K562 (cell line): ENCODE data around the gene NEDD4L. TPM values are rescaled to one million over a fixed set of nuclear protein-coding genes. Genes with fewer than 3 reads are reported as not detected.

Experiments used
- BHLHE40 ChIP-seq: IDR thresholded peaks from 2 replicates; pipeline ENCODE4 v1.6.1; 2011; ENCODE audit warnings: low read length, improper control_type of control experiment
- CBFA2T2 ChIP-seq: fragments of 450-650 bp; conservative IDR thresholded peaks from 2 replicates; pipeline ENCODE4 v1.6.1; 2017; ENCODE audit warnings: mild to moderate bottlenecking
- ELF4 ChIP-seq: fragments of 450-650 bp; formaldehyde crosslinking; IDR thresholded peaks from 2 replicates; pipeline ENCODE4 v1.4.0; 2022; ENCODE audit warnings: missing genetic modification characterization
- EP300 ChIP-seq: IDR thresholded peaks from 2 replicates; pipeline ENCODE4 v1.6.1; 2012; ENCODE audit warnings: low read length, improper control_type of control experiment
- ESRRB ChIP-seq: fragments of 250-450 bp; sonication (Bioruptor Pico); IDR thresholded peaks from 2 replicates; pipeline ENCODE4 v1.5.0; 2020; ENCODE audit warnings: mild to moderate bottlenecking, moderate library complexity, borderline replicate concordance
- FOXM1 ChIP-seq, 2 experiments: fragments of 450-650 bp in 1 of 2; sonication (generic) in 1 of 2; formaldehyde crosslinking in 1 of 2; IDR thresholded peaks; 2 replicates each; pipeline versions ENCODE4 v1.6.1 to v1.9.0; 2017 to 2022; ENCODE audit warnings: low read depth in 2 of 2, mild to moderate bottlenecking in 2 of 2, missing genetic modification reagents in 1 of 2, moderate library complexity in 1 of 2
- KAT8 ChIP-seq: fragments of 450-650 bp; IDR thresholded peaks from 2 replicates; pipeline ENCODE4 v1.6.1; 2016; ENCODE audit warnings: low read depth, mild to moderate bottlenecking
- LARP7 ChIP-seq: fragments of 450-650 bp; IDR thresholded peaks from 2 replicates; pipeline ENCODE4 v1.6.1; 2016
- MAFF ChIP-seq: IDR thresholded peaks from 2 replicates; pipeline ENCODE4 v1.6.1; 2012; ENCODE audit warnings: low read length, improper control_type of control experiment
- MAZ ChIP-seq, 2 experiments: fragments of 450-650 bp in 1 of 2; sonication (generic) in 1 of 2; formaldehyde crosslinking; IDR thresholded peaks in 1 of 2; conservative IDR thresholded peaks in 1 of 2; 2 replicates each; pipeline versions ENCODE4 v1.4.0 to v1.5.0; 2020; ENCODE audit warnings: mild to moderate bottlenecking in 1 of 2, missing genetic modification reagents in 1 of 2
- MCM3 ChIP-seq: fragments of 450-650 bp; IDR thresholded peaks from 2 replicates; pipeline ENCODE4 v1.6.1; 2016
- MED1 ChIP-seq: sonication (generic); formaldehyde crosslinking; IDR thresholded peaks from 2 replicates; pipeline ENCODE4 v1.8.1; 2023; ENCODE audit warnings: missing genetic modification reagents, borderline replicate concordance
- MNT ChIP-seq, 2 experiments: fragments of 450-650 bp; conservative IDR thresholded peaks; 2 replicates each; pipeline ENCODE4 v1.6.1; 2017; ENCODE audit warnings: mild to moderate bottlenecking in 2 of 2, moderate library complexity in 2 of 2
- NCOA6 ChIP-seq: fragments of 450-650 bp; IDR thresholded peaks from 2 replicates; pipeline ENCODE4 v1.6.1; 2017; ENCODE audit warnings: mild to moderate bottlenecking
- NELFE ChIP-seq: IDR thresholded peaks from 2 replicates; pipeline ENCODE4 v1.6.1; 2011; ENCODE audit warnings: mild to moderate bottlenecking; ENCODE audit not compliant: insufficient read depth, insufficient read length
- NR2F6 ChIP-seq: fragments of 450-650 bp; formaldehyde crosslinking; IDR thresholded peaks from 2 replicates; pipeline ENCODE4 v1.4.0; 2020; ENCODE audit warnings: mild to moderate bottlenecking
- OTX1 ChIP-seq: fragments of 450-650 bp; formaldehyde crosslinking; IDR thresholded peaks from 2 replicates; pipeline ENCODE4 v1.4.0; 2022; ENCODE audit warnings: mild to moderate bottlenecking
- POLR2AphosphoS5 ChIP-seq: IDR thresholded peaks from 2 replicates; pipeline ENCODE4 v1.6.1; 2011; ENCODE audit warnings: mild to moderate bottlenecking, low read depth, low read length, moderate library complexity; ENCODE audit not compliant: control insufficient read depth, insufficient read depth
- PRMT5 ChIP-seq: sonication (generic); formaldehyde crosslinking; IDR thresholded peaks from 2 replicates; pipeline ENCODE4 v1.5.0; 2020; ENCODE audit warnings: missing genetic modification reagents
- RBM15 ChIP-seq: fragments of 200-400 bp; formaldehyde crosslinking; IDR thresholded peaks from 2 replicates; pipeline ENCODE4 v1.6.1; 2018; ENCODE audit warnings: mild to moderate bottlenecking, low read length, moderate library complexity; ENCODE audit not compliant: insufficient read depth
- RCOR1 ChIP-seq, 2 experiments: IDR thresholded peaks; 2 replicates each; pipeline ENCODE4 v1.6.1; 2012; ENCODE audit warnings: low read depth in 2 of 2, low read length in 2 of 2, borderline replicate concordance in 1 of 2, improper control_type of control experiment in 1 of 2
- RNF219 ChIP-seq: fragments of 250-450 bp; sonication (Bioruptor Pico); IDR thresholded peaks from 2 replicates; pipeline ENCODE4 v1.5.0; 2022; ENCODE audit warnings: mild to moderate bottlenecking
- SNIP1 ChIP-seq: fragments of 450-650 bp; IDR thresholded peaks from 2 replicates; pipeline ENCODE4 v1.7.1; 2017; ENCODE audit warnings: low read depth, mild to moderate bottlenecking
- SNRNP70 ChIP-seq: fragments of 200-400 bp; formaldehyde crosslinking; optimal IDR thresholded peaks from 2 replicates; pipeline ENCODE3; 2017; ENCODE audit warnings: low read depth, low read length
- ZBED1 ChIP-seq: IDR thresholded peaks from 2 replicates; pipeline ENCODE4 v1.6.1; 2014
- ZEB2 ChIP-seq: fragments of 450-650 bp; IDR thresholded peaks from 2 replicates; pipeline ENCODE4 v1.6.1; 2016
- ZFP30 ChIP-seq: fragments of 250-450 bp; sonication (Bioruptor Pico); IDR thresholded peaks from 2 replicates; pipeline ENCODE4 v1.8.0; 2022; ENCODE audit warnings: moderate library complexity, mild to moderate bottlenecking, inconsistent platforms, borderline replicate concordance
- ZNF354B ChIP-seq: fragments of 250-450 bp; sonication (Bioruptor Pico); IDR thresholded peaks from 2 replicates; pipeline ENCODE4 v1.4.0; 2020
- ZNF384 ChIP-seq: IDR thresholded peaks from 2 replicates; pipeline ENCODE4 v1.6.1; 2012; ENCODE audit warnings: low read depth, low read length, improper control_type of control experiment
- ZNF551 ChIP-seq: fragments of 250-450 bp; sonication (Bioruptor Pico); IDR thresholded peaks from 2 replicates; pipeline ENCODE4 v1.5.0; 2021; ENCODE audit warnings: mild to moderate bottlenecking, moderate library complexity
- ZNF699 ChIP-seq: fragments of 250-450 bp; sonication (Bioruptor Pico); IDR thresholded peaks from 2 replicates; pipeline ENCODE4 v1.8.0; 2021; ENCODE audit warnings: mild to moderate bottlenecking, moderate library complexity; ENCODE audit not compliant: insufficient replicate concordance
- polyA plus RNA-seq, 8 experiments: library from polyadenylated mRNA; depleted of rRNA in 4 of 8; stranded (reverse) in 5 of 8; unstranded in 3 of 8; fragments of >200 nt; fragmentation: Nextera tagmentation in 2 of 8; fragmentation: Illumina TruSeq in 1 of 8; extraction: Ambion mirVana in 2 of 8; extraction: Trizol in 1 of 8; gene quantifications; 2 replicates each; pipeline versions ENCODE4 v1.2.1 to v1.2.3, GENCODE V29; 2011 to 2014; ENCODE audit warnings: inconsistent platforms in 1 of 8, missing spikeins in 1 of 8
- total RNA-seq, 7 experiments: library from RNA; depleted of rRNA in 6 of 7; stranded (reverse); fragments of >200 nt in 6 of 7; fragmentation: Illumina TruSeq in 2 of 7; extraction: Trizol in 2 of 7; gene quantifications; 2 replicates each; pipeline versions ENCODE4 v1.2.1 to v1.2.3, GENCODE V29; 2011 to 2021; ENCODE audit warnings: low replicate concordance in 1 of 7

Gene NEDD4L
- total and polyA plus RNA-seq, 9 of the 15 experiments (the other 6 are each of a cell fraction or from before 2014, with no cell fraction given) = 8.1 to 33.4 (median 19.9) TPM

GRCh38 chr18:58041633-58042032, 2.4 kb upstream of the NEDD4L start (continued):
- TF ChIP-seq ZFP30 (CRISPR knock-in tag) (no peak), ZNF384 (no peak), CBFA2T2 (peak; percentile 51; the same call in 1 of the 2 replicates), RCOR1 (IDR thresholded peaks at IDR 0.05; ENCODE audit: borderline replicate concordance in 1 of 2, low read depth in 2 of 2, low read length in 2 of 2) (peak in 1 of 2 experiments; percentile 84; a peak in 2 of 4 replicates), ZEB2 (peak; percentile 46; the same call in 1 of the 2 replicates), ZNF551 (CRISPR knock-in tag) (no peak), ELF4 (CRISPR knock-in tag) (no peak), BHLHE40 (no peak), KAT8 (no peak), EP300 (peak; percentile 93), NR2F6 (CRISPR knock-in tag) (no peak), SNRNP70 (no peak), ESRRB (CRISPR knock-in tag) (no peak), MAFF (no peak), POLR2AphosphoS5 (peak; percentile 42; the same call in 1 of the 2 replicates), PRMT5 (CRISPR knock-in tag) (no peak), MAZ (CRISPR knock-in tag; conservative IDR thresholded peaks at IDR 0.05 in 1 of 2, IDR thresholded peaks at IDR 0.05 in 1 of 2) (no peak), MCM3 (no peak), MED1 (CRISPR knock-in tag) (no peak), RNF219 (CRISPR knock-in tag) (no peak), ZNF699 (CRISPR knock-in tag) (no peak), ZBED1 (no peak), LARP7 (no peak), MNT (conservative IDR thresholded peaks at IDR 0.05) (peak in 1 of 2 experiments; percentile 42; a peak in 3 of 4 replicates), NELFE (no peak), FOXM1 (IDR thresholded peaks at IDR 0.05; ENCODE audit: low read depth) (no peak), FOXM1 (CRISPR knock-in tag; IDR thresholded peaks at IDR 0.05; ENCODE audit: low read depth) (no peak), RBM15 (no peak), NCOA6 (peak; percentile 35; the same call in 1 of the 2 replicates), SNIP1 (no peak), OTX1 (CRISPR knock-in tag) (no peak), ZNF354B (CRISPR knock-in tag) (no peak)
